ENCODE measurements around the gene SPATA4. TPM values are rescaled to one million over a fixed set of nuclear protein-coding genes. Genes with fewer than 3 reads are reported as not detected.

The SPATA4 gene
- total RNA-seq, 1 experiment from 2014 or later: 0.20 TPM

DNA sequence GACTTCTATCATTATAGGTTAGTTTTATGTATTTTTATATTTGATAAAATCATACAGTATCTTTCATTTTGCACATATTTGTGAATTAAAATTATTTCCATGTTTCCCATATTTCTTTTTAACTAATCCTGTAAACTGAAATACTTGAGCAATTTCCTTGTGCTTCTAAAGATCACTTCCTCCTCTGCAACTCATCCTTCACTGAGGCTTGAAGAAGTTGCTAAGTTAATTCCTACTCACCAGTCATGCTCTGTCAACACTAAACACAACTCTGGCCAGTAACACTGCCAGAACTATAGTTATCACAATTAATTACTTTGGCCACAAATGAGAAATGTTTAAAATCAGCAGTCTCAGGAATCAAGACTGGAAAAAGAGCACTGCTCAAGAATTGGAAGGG, 6.7 kb downstream of the SPATA4 start:
- H4K20me1 ChIP-seq (ENCODE audit: insufficient read depth): no peaks in the 10 kb centered on the region
- no peak for ATAC-seq
- peaks cover 0 to 32% of the 10 kb centered on the region in 2 experiments; a peak in 2 of 4 replicates for H3K4me1 ChIP-seq (ENCODE audit: control insufficient read depth in 1 of 2, insufficient read depth in 2 of 2, low read length in 2 of 2)
- H3K27me3 ChIP-seq (ENCODE audit: insufficient read depth, low read length): no peaks in the 10 kb centered on the region
- intact Hi-C loops (cut with micrococcal nuclease): no loop called here
- no peak overlapping the region for H3K4me3 ChIP-seq (replicated peaks in 1 of 2; ENCODE audit: low read depth in 1 of 2, low read length in 2 of 2)
- POLR2A ChIA-PET: no interaction called here
- no TSS peak for BruUV-seq (replicated peaks)
- DNase-seq (ENCODE audit: low read depth, low spot score): no peak
- CTCF ChIA-PET: no interaction called here
- H3K36me3 ChIP-seq (ENCODE audit: control insufficient read depth in 1 of 2, insufficient read depth in 2 of 2, low read length in 2 of 2): no peaks in the 10 kb centered on the region
- no peaks in the 10 kb centered on the region for H3K9me2 ChIP-seq (ENCODE audit: insufficient read depth)
- H3K4me2 ChIP-seq (ENCODE audit: low read length): no peak overlapping the region
- RAD21 ChIA-PET (ENCODE audit: low non-redundant PET in 1 of 2, low total read pairs in 2 of 2, uncharacterized antibody in 2 of 2, unreplicated experiment in 2 of 2): no interaction called here
- no peak overlapping the region for H3K9ac ChIP-seq (ENCODE audit: low read length)
- H2AFZ ChIP-seq (ENCODE audit: low read depth, low read length, poor library complexity, severe bottlenecking): peak overlapping the region; percentile 87
- H3K79me2 ChIP-seq (ENCODE audit: insufficient read depth, low read length): no peaks in the 10 kb centered on the region
- H3K27ac ChIP-seq (ENCODE audit: low read depth, low read length): no peak overlapping the region
- no peaks in the 10 kb centered on the region for H3K9me3 ChIP-seq (ENCODE audit: control insufficient read depth in 1 of 2, insufficient read depth in 1 of 2, low read depth in 1 of 2, low read length in 2 of 2)
- TF ChIP-seq EZH2phosphoT487 (IDR thresholded peaks at IDR 0.05; ENCODE audit: borderline replicate concordance) (no peak), ELF1 (IDR thresholded peaks at IDR 0.05; ENCODE audit: borderline replicate concordance, low read depth) (no peak), SP1 (IDR thresholded peaks at IDR 0.05; ENCODE audit: low read depth) (no peak), EGR1 (IDR thresholded peaks at IDR 0.05; ENCODE audit: low read depth) (no peak), FOSL1 (IDR thresholded peaks at IDR 0.05; ENCODE audit: low read depth) (no peak), SRF (IDR thresholded peaks at IDR 0.05; ENCODE audit: low read depth) (no peak), CBX3 (IDR thresholded peaks at IDR 0.05; ENCODE audit: low read depth) (no peak), POLR2AphosphoS5 (IDR thresholded peaks at IDR 0.05; ENCODE audit: low read depth, low read length) (no peak), ATF3 (IDR thresholded peaks at IDR 0.05) (no peak), SIN3A (IDR thresholded peaks at IDR 0.05; ENCODE audit: low read depth) (no peak)
- TF ChIP-seq, protein P1, sequence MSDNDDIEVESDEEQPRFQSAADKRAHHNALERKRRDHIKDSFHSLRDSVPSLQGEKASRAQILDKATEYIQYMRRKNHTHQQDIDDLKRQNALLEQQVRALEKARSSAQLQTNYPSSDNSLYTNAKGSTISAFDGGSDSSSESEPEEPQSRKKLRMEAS (IDR thresholded peaks at IDR 0.05): no peak
- TF ChIP-seq, protein P2, sequence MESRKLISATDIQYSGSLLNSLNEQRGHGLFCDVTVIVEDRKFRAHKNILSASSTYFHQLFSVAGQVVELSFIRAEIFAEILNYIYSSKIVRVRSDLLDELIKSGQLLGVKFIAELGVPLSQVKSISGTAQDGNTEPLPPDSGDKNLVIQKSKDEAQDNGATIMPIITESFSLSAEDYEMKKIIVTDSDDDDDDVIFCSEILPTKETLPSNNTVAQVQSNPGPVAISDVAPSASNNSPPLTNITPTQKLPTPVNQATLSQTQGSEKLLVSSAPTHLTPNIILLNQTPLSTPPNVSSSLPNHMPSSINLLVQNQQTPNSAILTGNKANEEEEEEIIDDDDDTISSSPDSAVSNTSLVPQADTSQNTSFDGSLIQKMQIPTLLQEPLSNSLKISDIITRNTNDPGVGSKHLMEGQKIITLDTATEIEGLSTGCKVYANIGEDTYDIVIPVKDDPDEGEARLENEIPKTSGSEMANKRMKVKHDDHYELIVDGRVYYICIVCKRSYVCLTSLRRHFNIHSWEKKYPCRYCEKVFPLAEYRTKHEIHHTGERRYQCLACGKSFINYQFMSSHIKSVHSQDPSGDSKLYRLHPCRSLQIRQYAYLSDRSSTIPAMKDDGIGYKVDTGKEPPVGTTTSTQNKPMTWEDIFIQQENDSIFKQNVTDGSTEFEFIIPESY (IDR thresholded peaks at IDR 0.05; ENCODE audit: extremely low read depth, insufficient replicate concordance, low read length): no peak

Measured in HCT116 (cell line).